CD4-positive, alpha-beta T cell (primary cell): Measurements from ENCODE around the gene YLPM1. TPM values are rescaled to one million over a fixed set of nuclear protein-coding genes. Genes with fewer than 3 reads are reported as not detected.

Experiments used
- ATAC-seq: fragments of 200-7000 bp; cut with Tn5 transposase; one replicate; pipeline ENCODE4 v1.10.0; 2022; ENCODE audit warnings: mild to moderate bottlenecking; ENCODE audit not compliant: poor library complexity
- CTCF ChIA-PET: fragments of 350-600 bp; sonication (Branson Sonifier 250); formaldehyde crosslinking; loops from one replicate; lab custom pipeline; 2021; ENCODE audit warnings: antibody characterized with exemption, inconsistent platforms; lab: Charles Lee
- POLR2A ChIA-PET: fragments of 350-600 bp; sonication (Branson Sonifier 250); formaldehyde crosslinking; loops from one replicate; lab custom pipeline; 2021; ENCODE audit warnings: antibody characterized with exemption, inconsistent platforms; lab: Charles Lee
- DNase-seq, 14 experiments: peaks; one replicate each; pipeline ENCODE4 v3.0.0-alpha.2; 2013 to 2020; ENCODE audit warnings: mixed read lengths in 2 of 14
- H3K27ac ChIP-seq, 2 donors: one replicate each; pipeline versions ENCODE4 v1.5.1 to v1.7.0; 2013; ENCODE audit warnings: low read length in 2 of 2, low read depth in 1 of 2, mild to moderate bottlenecking in 1 of 2
- H3K27me3 ChIP-seq, 2 experiments: 1 replicate in 1 of 2; 2 replicates in 1 of 2; pipeline versions ENCODE4 v1.6.1 to v1.7.0; 2013; ENCODE audit warnings: low read length in 2 of 2, control low read depth in 1 of 2, mild to moderate bottlenecking in 1 of 2, moderate library complexity in 1 of 2; ENCODE audit not compliant: insufficient read depth in 2 of 2, control insufficient read depth in 1 of 2
- H3K36me3 ChIP-seq: one replicate; pipeline ENCODE4 v1.6.1; 2013; ENCODE audit warnings: low read length, control low read depth; ENCODE audit not compliant: insufficient read depth
- H3K4me1 ChIP-seq: one replicate; pipeline ENCODE4 v1.6.1; 2013; ENCODE audit warnings: low read length, control low read depth; ENCODE audit not compliant: insufficient read depth
- H3K4me3 ChIP-seq: one replicate; pipeline ENCODE4 v1.5.1; 2013; ENCODE audit warnings: mild to moderate bottlenecking, low read length, moderate library complexity
- H3K9me3 ChIP-seq, 2 experiments: 1 replicate in 1 of 2; 2 replicates in 1 of 2; pipeline versions ENCODE4 v1.6.1 to v1.7.0; 2013; ENCODE audit warnings: low read length in 2 of 2, mild to moderate bottlenecking in 2 of 2, control low read depth in 1 of 2, moderate library complexity in 1 of 2; ENCODE audit not compliant: control insufficient read depth in 1 of 2, insufficient read depth in 1 of 2
- H3K27ac Mint-ChIP-seq: one replicate; pipeline ENCODE4 v1.8.0; 2020; ENCODE audit warnings: mixed read lengths
- H3K27me3 Mint-ChIP-seq: one replicate; pipeline ENCODE4 v1.8.0; 2021; ENCODE audit warnings: mixed read lengths
- H3K36me3 Mint-ChIP-seq: one replicate; pipeline ENCODE4 v1.8.0; 2021; ENCODE audit warnings: low read depth, mixed read lengths
- H3K4me1 Mint-ChIP-seq: one replicate; pipeline ENCODE4 v1.8.0; 2021; ENCODE audit warnings: low read depth, mixed read lengths
- H3K4me3 Mint-ChIP-seq: one replicate; pipeline ENCODE4 v1.8.0; 2020; ENCODE audit warnings: mild to moderate bottlenecking, mixed read lengths
- H3K9me3 Mint-ChIP-seq: one replicate; pipeline ENCODE4 v1.8.0; 2020; ENCODE audit warnings: mixed read lengths
- intact Hi-C, 2 experiments: fragments of 100-400 bp; cut with DNase I in 1 of 2; cut with micrococcal nuclease in 1 of 2; formaldehyde crosslinking; loops; one replicate each; pipeline versions ENCODE4 v1.15.1 to v1.9.0; 2023 to 2025; cut with DNase I, micrococcal nuclease
- total RNA-seq, 174 experiments: library from RNA in 2 of 174; stranded (reverse) in 2 of 174; gene quantifications; one replicate each; pipeline ENCODE4 v1.2.3 and lab custom pipeline; 2021 to 2026
- TF ChIP-seq, protein P1 (sequence below): fragments of 200-600 bp; IDR thresholded peaks from one replicate; pipeline ENCODE4 v1.8.0; 2022; ENCODE audit warnings: antibody characterized with exemption, mild to moderate bottlenecking

YLPM1 gene
- total RNA-seq, 2 experiments from 2014 or later: 87.2 to 88.6 TPM

- H3K36me3 Mint-ChIP-seq: peaks cover 64% of the 10 kb centered on the region
- H3K27me3 Mint-ChIP-seq: no peaks in the 10 kb centered on the region
- CTCF ChIA-PET: interaction anchor here (1.0 to 1.5 kb wide), 2 partner anchors 11 to 29 kb away, joined by 4 to 7 read pairs; partner anchors contain the start of gene YLPM1
- peak overlapping the region in 1 of 2 donors; percentile 28 for H3K27ac ChIP-seq
- TF ChIP-seq, protein P1, sequence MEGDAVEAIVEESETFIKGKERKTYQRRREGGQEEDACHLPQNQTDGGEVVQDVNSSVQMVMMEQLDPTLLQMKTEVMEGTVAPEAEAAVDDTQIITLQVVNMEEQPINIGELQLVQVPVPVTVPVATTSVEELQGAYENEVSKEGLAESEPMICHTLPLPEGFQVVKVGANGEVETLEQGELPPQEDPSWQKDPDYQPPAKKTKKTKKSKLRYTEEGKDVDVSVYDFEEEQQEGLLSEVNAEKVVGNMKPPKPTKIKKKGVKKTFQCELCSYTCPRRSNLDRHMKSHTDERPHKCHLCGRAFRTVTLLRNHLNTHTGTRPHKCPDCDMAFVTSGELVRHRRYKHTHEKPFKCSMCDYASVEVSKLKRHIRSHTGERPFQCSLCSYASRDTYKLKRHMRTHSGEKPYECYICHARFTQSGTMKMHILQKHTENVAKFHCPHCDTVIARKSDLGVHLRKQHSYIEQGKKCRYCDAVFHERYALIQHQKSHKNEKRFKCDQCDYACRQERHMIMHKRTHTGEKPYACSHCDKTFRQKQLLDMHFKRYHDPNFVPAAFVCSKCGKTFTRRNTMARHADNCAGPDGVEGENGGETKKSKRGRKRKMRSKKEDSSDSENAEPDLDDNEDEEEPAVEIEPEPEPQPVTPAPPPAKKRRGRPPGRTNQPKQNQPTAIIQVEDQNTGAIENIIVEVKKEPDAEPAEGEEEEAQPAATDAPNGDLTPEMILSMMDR: no peak
- intact Hi-C loops: no loop called here
- H3K36me3 ChIP-seq: peaks cover 20% of the 10 kb centered on the region
- peaks cover 0 to 3% of the 10 kb centered on the region in 2 experiments for H3K9me3 ChIP-seq
- H3K4me3 Mint-ChIP-seq: peak overlapping the region; percentile 85
- DNase-seq (peak in 4 of 14 experiments; percentile 27 to 56 (median 48)), ATAC-seq (peak; percentile 68)
- POLR2A ChIA-PET: interaction anchor here (0.6 to 2.2 kb wide), 2 partner anchors 29 to 1811 kb away, joined by 3 to 22 read pairs; partner anchors contain the start of gene YLPM1
- peaks cover 17% of the 10 kb centered on the region for H3K4me1 ChIP-seq
- peak overlapping the region; percentile 23 for H3K4me3 ChIP-seq
- H3K9me3 Mint-ChIP-seq: peaks cover 3% of the 10 kb centered on the region
- H3K27ac Mint-ChIP-seq: peak overlapping the region; percentile 70
- no peaks in the 10 kb centered on the region for H3K27me3 ChIP-seq
- peaks cover 55% of the 10 kb centered on the region for H3K4me1 Mint-ChIP-seq
Observed at GRCh38 chr14:74792249-74793039, 29.3 kb downstream of the YLPM1 start.

DNA sequence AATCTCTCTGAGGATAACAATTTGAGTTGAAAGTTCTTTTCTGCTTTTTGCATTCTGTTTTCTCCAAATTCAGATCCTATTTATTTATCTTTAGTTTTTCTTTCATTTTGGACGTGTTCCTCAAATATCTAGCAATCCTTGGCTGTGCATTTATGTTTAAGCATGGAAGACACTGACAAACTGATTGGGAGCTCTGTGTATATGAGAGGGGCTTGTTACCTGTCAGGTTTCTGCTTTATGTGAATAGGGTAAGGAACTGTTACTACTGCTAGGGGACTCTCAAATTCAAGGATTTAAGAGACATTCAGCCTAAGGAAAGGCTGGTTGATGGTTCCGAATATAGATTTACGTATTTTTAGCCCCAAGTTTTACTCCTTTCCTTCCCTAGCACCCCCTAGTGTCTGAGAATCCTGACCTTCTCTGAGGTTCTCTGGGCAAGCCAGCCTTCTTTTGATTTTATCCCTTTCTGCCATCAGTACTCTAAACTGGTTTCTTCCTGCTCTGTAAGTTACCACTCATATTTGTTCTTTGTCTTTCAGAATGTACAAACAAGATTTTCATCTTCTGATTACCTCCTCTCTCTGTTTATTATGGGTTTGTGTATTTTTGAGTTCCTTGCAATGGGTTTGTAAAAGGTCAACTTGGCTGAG lies 30.5 kb downstream of the YLPM1 start:
- Histone ChIP-seq H3K27ac (peak overlapping the region; percentile 14 to 16), H3K4me1 (peaks cover 17% of the 10 kb centered on the region), H3K4me3 (peak overlapping the region; percentile 22), H3K9me3 (peaks cover 0 to 3% of the 10 kb centered on the region in 2 experiments), H3K27me3 (no peaks in the 10 kb centered on the region), H3K36me3 (peaks cover 31% of the 10 kb centered on the region)
- DNase-seq (peak in 4 of 14 experiments; percentile 13 to 55 (median 36)), ATAC-seq (peak; percentile 54)
- POLR2A ChIA-PET: interaction anchor here (0.6 to 1.6 kb wide), 4 partner anchors 30 to 185 kb away, joined by 3 to 7 read pairs (median 4); partner anchors contain the start of gene YLPM1
- Mint-ChIP-seq H3K36me3 (peaks cover 76% of the 10 kb centered on the region), H3K27ac (peak overlapping the region; percentile 70), H3K4me3 (peak overlapping the region; percentile 85), H3K4me1 (peaks cover 63% of the 10 kb centered on the region), H3K27me3 (no peaks in the 10 kb centered on the region), H3K9me3 (peaks cover 3% of the 10 kb centered on the region)
- TF ChIP-seq, protein P1: peak; percentile 50
- CTCF ChIA-PET: interaction anchor here (1.1 to 2.2 kb wide), 2 partner anchors 11 to 30 kb away, joined by 4 to 8 read pairs; partner anchors contain the start of gene YLPM1
- intact Hi-C loops: no loop called here

DNA sequence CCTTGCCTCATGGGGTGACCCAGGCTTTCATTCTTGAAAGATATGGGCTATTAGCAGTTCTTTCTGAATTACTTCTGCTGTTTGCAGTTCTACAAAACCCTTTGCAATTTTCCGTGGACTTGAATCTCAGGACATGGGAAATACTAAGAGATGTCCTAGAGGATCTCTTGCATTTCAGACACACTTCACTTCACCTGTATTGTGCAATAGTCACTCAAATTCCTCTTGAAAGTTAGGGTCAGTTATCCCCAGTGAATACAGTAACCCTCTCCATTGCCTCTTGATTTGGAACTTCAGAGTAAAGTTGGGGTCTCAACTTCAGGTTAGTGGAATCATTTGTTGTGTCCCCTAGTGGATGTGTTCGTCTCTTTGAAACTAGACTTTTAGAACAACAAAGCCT lies 31.8 kb downstream of the YLPM1 start:
- TF ChIP-seq, protein P1: no peak
- ChIA-PET CTCF (interaction anchor here (2.2 kb wide), 1 partner anchor 32 kb away, joined by 8 read pairs; the partner anchor contains the start of gene YLPM1), POLR2A (no interaction called here)
- H3K4me3 ChIP-seq: no peak overlapping the region
- Mint-ChIP-seq H3K4me3 (peak overlapping the region; percentile 85), H3K27me3 (no peaks in the 10 kb centered on the region), H3K27ac (no peak overlapping the region), H3K4me1 (peaks cover 75% of the 10 kb centered on the region), H3K9me3 (peaks cover 3% of the 10 kb centered on the region), H3K36me3 (peaks cover 82% of the 10 kb centered on the region)
- intact Hi-C loops: no loop called here
- DNase-seq (no peak), ATAC-seq (no peak)
- peaks cover 0 to 3% of the 10 kb centered on the region in 2 experiments for H3K9me3 ChIP-seq
- peaks cover 19% of the 10 kb centered on the region for H3K4me1 ChIP-seq
- H3K36me3 ChIP-seq: peaks cover 41% of the 10 kb centered on the region
- no peaks in the 10 kb centered on the region for H3K27me3 ChIP-seq
- no peak overlapping the region for H3K27ac ChIP-seq
